GM12864 (cell line): Measurements from ENCODE around the gene PLA2G4E.

Experiments
- DNase-seq: peaks from one replicate; pipeline ENCODE4 v3.0.0-alpha.2; 2011; ENCODE audit warnings: low read depth
- H3K4me3 ChIP-seq: 2 replicates; pipeline ENCODE4 v1.5.1; 2011; ENCODE audit warnings: mild to moderate bottlenecking, low read depth, low read length, control low read depth
- CTCF ChIP-seq: IDR thresholded peaks from 2 replicates; pipeline ENCODE4 v1.5.1; 2011; ENCODE audit warnings: low read depth, mild to moderate bottlenecking, moderate library complexity, low read length, control low read depth, inconsistent platforms; ENCODE audit errors: missing control alignments

Gene PLA2G4E

GRCh38 chr15:41994171-41994650, 26.6 kb downstream of the PLA2G4E start:
- DNase-seq, result no peak
- TF ChIP-seq CTCF, result no peak
- H3K4me3 ChIP-seq, result no peak overlapping the region

GRCh38 chr15:41993472-41994170, 27.2 kb downstream of the PLA2G4E start:
- no peak overlapping the region for H3K4me3 ChIP-seq
- DNase-seq, result no peak
- no peak for TF ChIP-seq CTCF

GRCh38 chr15:41992803-41993190, 28.0 kb downstream of the PLA2G4E start:
- no peak overlapping the region for H3K4me3 ChIP-seq
- TF ChIP-seq CTCF, result no peak
- no peak for DNase-seq

- H3K4me3 ChIP-seq, result no peak overlapping the region
- TF ChIP-seq CTCF, result no peak
- no peak for DNase-seq
Observed at GRCh38 chr15:41992151-41992802, 28.6 kb downstream of the PLA2G4E start.

GRCh38 chr15:41990691-41991090, 30.2 kb downstream of the PLA2G4E start:
- no peak for TF ChIP-seq CTCF
- DNase-seq, result no peak
- H3K4me3 ChIP-seq, result no peak overlapping the region

- DNase-seq, result no peak
- TF ChIP-seq CTCF, result no peak
- no peak overlapping the region for H3K4me3 ChIP-seq
Observed at GRCh38 chr15:41990243-41990605, 30.6 kb downstream of the PLA2G4E start.

- no peak for DNase-seq
Observed at GRCh38 chr15:41989573-41990242, 31.1 kb downstream of the PLA2G4E start.

More at GRCh38 chr15:41989573-41990242, 31.1 kb downstream of the PLA2G4E start:
- peak; percentile 100 for TF ChIP-seq CTCF
- H3K4me3 ChIP-seq, result no peak overlapping the region
